MM.1S (cell line): ENCODE measurements around the gene GRIK1.

Experiments
- CTCF ChIP-seq: fragments of 300-600 bp; sonication (generic); IDR thresholded peaks from 2 replicates; pipeline ENCODE4 v1.5.1; 2016; ENCODE audit warnings: antibody characterized with exemption, low read length, mixed read lengths
- EZH2 ChIP-seq: fragments of 300-600 bp; sonication (generic); optimal IDR thresholded peaks from 2 replicates; pipeline ENCODE3; 2017; ENCODE audit warnings: low read depth, mild to moderate bottlenecking, antibody characterized with exemption, low read length, mixed read lengths
- EZH2phosphoT487 ChIP-seq: fragments of 300-600 bp; sonication (generic); IDR thresholded peaks from 2 replicates; pipeline ENCODE4 v1.6.1; 2018; ENCODE audit warnings: antibody characterized with exemption, low read length

GRCh38 chr21:29583424-29583924 is 356.3 kb downstream of the GRIK1 start:
- TF ChIP-seq CTCF (no peak), EZH2 (no peak), EZH2phosphoT487 (no peak)
